Mucosa of rectum (tissue), 2 donors: ENCODE measurements around the gene LCN10.
"Not testable (repeated sequence)": the region's sequence is repeated elsewhere in the genome, so short reads cannot be mapped to it uniquely, and the experiment has no call there.

Experiments used
- H3K27ac ChIP-seq, 2 donors: one replicate each; pipeline ENCODE4 v1.7.0; 2013; ENCODE audit warnings: inconsistent platforms in 2 of 2, low read depth in 2 of 2, low read length in 2 of 2
- H3K27me3 ChIP-seq, 2 donors: one replicate each; pipeline ENCODE4 v1.7.0; 2013; ENCODE audit warnings: low read length in 2 of 2; ENCODE audit not compliant: control insufficient read depth in 2 of 2, insufficient read depth in 2 of 2
- H3K36me3 ChIP-seq, 2 donors: one replicate each; pipeline ENCODE4 v1.7.0; 2013; ENCODE audit warnings: low read length in 2 of 2; ENCODE audit not compliant: control insufficient read depth in 2 of 2, insufficient read depth in 2 of 2
- H3K4me1 ChIP-seq, 2 donors: one replicate each; pipeline ENCODE4 v1.7.0; 2013; ENCODE audit warnings: low read length in 2 of 2, mild to moderate bottlenecking in 1 of 2; ENCODE audit not compliant: control insufficient read depth in 2 of 2, insufficient read depth in 2 of 2
- H3K4me3 ChIP-seq, 2 donors: one replicate each; pipeline ENCODE4 v1.7.0; 2013; ENCODE audit warnings: low read length in 2 of 2
- H3K9ac ChIP-seq, 2 donors: one replicate each; pipeline ENCODE4 v1.7.0; 2013; ENCODE audit warnings: low read length in 2 of 2, low read depth in 1 of 2, mild to moderate bottlenecking in 1 of 2
- H3K9me3 ChIP-seq, 2 donors: one replicate each; pipeline ENCODE4 v1.7.0; 2013; ENCODE audit warnings: low read length in 2 of 2; ENCODE audit not compliant: control insufficient read depth in 2 of 2
- donor health status: healthy.
- donor health status: Normal muscosa, but diverticular disease.

LCN10 gene

DNA sequence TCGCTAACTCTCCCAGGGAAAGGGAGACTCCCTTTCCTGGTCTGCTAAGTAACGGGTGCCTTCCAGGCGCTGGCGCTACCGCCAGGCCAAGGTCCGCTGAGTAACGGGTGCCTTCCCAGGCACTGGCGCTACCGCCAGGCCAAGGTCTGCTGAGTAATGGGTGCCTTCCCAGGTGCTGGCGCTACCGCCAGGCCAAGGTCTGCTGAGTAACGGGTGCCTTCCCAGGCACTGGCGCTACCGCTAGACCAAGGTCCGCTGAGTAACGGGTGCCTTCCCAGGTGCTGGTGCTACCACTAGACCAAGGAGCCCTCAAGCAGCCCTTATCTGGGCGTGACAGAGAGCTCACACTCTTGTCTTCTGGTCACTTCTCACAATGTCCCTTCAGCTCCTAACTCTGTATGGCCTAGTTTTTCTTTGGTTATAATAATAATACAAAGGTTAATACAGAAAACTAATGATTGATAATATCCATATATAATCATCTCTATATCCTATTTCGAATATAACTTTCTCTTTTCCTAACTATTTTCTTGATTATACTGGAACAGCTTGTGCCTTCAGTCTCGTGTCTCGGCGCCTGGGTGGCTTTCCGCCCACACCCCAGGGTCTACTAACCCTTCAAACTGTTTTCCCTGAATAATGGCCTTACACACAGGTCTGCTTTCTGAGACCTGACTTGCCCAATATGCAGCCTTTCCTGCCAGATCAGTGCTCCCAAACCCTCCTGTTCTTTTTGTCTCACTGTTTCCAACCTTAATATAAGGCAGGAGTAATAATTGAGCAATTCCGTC, 43.0 kb upstream of the LCN10 start:
- H3K27me3 ChIP-seq, H3K27ac ChIP-seq, H3K36me3 ChIP-seq, H3K9ac ChIP-seq, H3K4me3 ChIP-seq, H3K9me3 ChIP-seq: not testable (repeated sequence)
- H3K4me1 ChIP-seq = peaks cover 23 to 36% of the 10 kb centered on the region in 2 donors

DNA sequence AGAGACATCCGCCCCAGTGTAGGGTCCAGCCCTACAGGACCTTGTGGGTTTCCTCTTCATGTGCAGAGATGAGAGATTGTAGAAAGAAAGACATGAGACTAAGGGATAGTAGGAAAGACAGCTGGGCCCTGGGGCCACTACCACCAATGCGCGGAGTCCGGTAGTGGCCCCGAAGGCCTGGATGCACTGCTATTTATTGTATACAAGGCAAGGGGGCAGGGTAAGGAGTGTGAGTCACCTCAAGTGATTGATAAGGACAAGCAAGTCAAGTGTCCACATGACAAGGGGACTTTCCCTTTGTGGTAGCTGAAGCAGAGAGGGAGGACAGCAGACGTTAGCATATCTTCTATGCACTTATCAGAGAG, 42.2 kb upstream of the LCN10 start:
- no peak overlapping the region for H3K4me3 ChIP-seq
- H3K36me3 ChIP-seq = no peaks in the 10 kb centered on the region
- no peak overlapping the region for H3K27ac ChIP-seq
- peaks cover 0 to 3% of the 10 kb centered on the region in 2 donors for H3K27me3 ChIP-seq
- H3K9me3 ChIP-seq = no peaks in the 10 kb centered on the region
- peaks cover 17 to 37% of the 10 kb centered on the region in 2 donors for H3K4me1 ChIP-seq
- no peak overlapping the region for H3K9ac ChIP-seq

DNA sequence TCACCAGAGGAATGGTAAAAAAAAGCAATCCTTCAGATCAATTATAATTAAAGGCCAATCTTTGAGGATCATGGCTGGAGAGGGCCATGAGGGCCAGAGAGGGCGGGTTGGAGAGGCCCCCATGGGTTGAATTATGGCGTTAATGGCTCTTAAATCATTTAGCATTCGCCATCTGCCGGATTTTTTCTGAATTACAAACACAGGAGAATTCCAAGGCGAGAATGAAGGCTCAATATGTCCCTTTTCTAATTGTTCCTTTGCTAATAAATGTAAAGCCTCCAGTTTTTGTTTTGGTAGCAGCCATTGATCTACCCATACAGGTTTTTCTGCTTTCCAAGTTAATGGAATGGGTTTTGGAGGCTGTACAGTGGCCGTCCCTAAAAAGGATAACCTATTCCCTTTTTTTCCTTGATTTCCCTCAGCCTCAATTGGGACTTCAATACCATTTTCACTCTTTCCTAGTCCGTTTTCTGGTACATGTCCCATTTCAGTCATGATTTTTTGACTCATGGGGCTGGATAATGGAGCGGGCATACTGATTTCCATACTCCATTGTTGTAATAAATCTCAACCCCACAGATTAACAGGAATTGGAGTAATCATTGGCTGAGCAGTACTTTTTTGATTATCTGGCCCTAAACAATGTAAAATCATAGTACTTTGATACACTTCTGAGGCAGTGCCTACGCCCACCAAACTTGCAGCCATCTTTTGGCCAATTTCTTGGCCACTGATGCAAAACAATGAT, 41.7 kb upstream of the LCN10 start:
- Histone ChIP-seq H3K36me3 (no peaks in the 10 kb centered on the region), H3K4me3 (no peak overlapping the region), H3K9ac (no peak overlapping the region), H3K27me3 (peaks cover 0 to 3% of the 10 kb centered on the region in 2 donors), H3K4me1 (peaks cover 11 to 34% of the 10 kb centered on the region in 2 donors), H3K27ac (no peak overlapping the region), H3K9me3 (no peaks in the 10 kb centered on the region)

DNA sequence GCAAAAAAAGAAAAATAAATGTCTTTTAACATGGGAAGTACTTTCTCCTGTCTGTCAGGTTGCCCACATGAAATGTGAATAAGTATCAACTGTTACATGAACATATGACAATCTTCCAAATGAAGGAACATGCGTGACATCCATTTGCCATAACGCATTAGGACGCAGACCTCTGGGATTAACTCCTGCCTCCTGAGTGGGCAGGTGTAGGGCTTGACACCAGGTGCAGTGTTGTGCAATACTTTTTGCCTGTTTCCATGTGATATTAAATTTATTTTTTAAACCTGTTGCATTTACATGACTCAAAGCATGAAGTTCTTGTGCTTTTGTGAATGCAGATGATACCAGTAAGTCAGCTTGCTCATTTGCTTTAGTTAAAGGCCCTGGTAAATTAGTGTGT, 39.7 kb upstream of the LCN10 start:
- Histone ChIP-seq H3K27ac (no peak overlapping the region), H3K9ac (no peak overlapping the region), H3K9me3 (no peaks in the 10 kb centered on the region), H3K36me3 (no peaks in the 10 kb centered on the region), H3K4me1 (peaks cover 8 to 33% of the 10 kb centered on the region in 2 donors), H3K27me3 (peaks cover 0 to 3% of the 10 kb centered on the region in 2 donors), H3K4me3 (no peak overlapping the region)

DNA sequence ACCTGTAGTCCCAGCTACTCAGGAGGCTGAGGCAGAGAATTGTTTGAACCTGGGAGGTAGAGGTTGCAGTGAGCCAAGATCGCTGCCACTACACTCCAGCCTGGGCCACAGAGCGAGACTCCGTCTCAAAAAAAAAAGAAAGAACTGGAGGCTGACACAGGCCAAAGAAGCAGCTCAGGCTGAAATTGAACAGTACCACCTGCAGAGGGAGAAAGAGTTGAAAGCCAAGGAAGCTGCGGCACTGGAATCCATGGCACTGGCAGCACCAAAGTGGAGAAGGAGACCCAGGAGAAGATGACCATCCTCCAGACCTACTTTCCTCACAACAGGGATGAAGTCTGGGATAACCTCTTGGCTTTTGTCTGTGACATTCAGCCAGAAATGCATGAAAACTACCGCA, 37.1 kb upstream of the LCN10 start:
- H3K9me3 ChIP-seq = no peaks in the 10 kb centered on the region
- peaks cover 0 to 2% of the 10 kb centered on the region in 2 donors for H3K27me3 ChIP-seq
- no peaks in the 10 kb centered on the region for H3K36me3 ChIP-seq
- H3K27ac ChIP-seq = no peak overlapping the region
- H3K4me3 ChIP-seq = no peak overlapping the region
- H3K4me1 ChIP-seq = peaks cover 12 to 35% of the 10 kb centered on the region in 2 donors
- H3K9ac ChIP-seq = no peak overlapping the region

DNA sequence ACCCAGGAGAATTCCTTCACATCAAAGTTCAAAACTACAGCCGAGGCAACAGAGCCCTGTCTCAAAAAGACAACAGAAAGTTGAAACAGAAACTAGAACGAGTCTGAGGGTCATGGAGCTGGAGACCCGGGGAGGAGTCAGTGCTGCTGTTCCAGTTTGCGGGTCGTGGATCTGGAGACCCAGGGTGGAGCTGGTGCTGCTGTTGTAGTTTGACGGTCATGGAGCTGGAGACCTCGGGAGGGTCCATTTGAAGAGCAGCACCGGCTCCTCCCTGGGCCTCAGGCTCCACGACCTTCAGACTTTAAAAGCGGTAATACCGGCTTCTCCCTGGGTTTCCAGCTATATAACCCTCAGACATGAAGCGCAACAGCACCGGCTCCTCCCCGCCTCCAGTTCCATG, 34.6 kb upstream of the LCN10 start:
- Histone ChIP-seq H3K9ac (peak overlapping the region in 1 of 2 donors; percentile 49), H3K27me3 (no peaks in the 10 kb centered on the region), H3K27ac (peak overlapping the region; percentile 52 to 75), H3K36me3 (no peaks in the 10 kb centered on the region), H3K4me3 (peak overlapping the region in 1 of 2 donors; percentile 40), H3K9me3 (peaks cover 3% of the 10 kb centered on the region in 2 donors), H3K4me1 (peaks cover 12 to 35% of the 10 kb centered on the region in 2 donors)

DNA sequence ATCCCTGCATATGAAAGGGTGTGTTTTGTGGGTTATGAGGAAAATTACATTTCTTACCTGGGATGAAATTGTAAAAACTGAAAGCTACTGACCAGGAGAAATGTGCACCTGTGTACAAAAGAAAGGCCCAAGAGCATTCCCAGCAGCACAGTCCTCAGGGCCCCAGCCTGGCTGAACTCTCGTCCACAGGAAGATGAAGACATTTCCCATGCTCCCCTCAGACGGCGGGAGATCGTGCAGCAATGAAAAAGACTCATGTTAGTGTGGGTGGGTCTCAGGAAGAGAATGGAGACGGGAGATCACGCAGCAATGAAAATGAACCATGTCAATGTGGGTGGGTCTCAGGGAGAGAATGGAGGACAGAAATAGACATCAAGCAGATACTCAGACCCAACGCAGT, 34.2 kb upstream of the LCN10 start:
- Histone ChIP-seq H3K4me1 (peaks cover 12 to 34% of the 10 kb centered on the region in 2 donors), H3K27ac (peak overlapping the region; percentile 45 to 75), H3K36me3 (no peaks in the 10 kb centered on the region), H3K9ac (peak overlapping the region in 1 of 2 donors; percentile 49), H3K4me3 (peak overlapping the region in 1 of 2 donors; percentile 40), H3K27me3 (no peaks in the 10 kb centered on the region), H3K9me3 (peaks cover 3% of the 10 kb centered on the region in 2 donors)

DNA sequence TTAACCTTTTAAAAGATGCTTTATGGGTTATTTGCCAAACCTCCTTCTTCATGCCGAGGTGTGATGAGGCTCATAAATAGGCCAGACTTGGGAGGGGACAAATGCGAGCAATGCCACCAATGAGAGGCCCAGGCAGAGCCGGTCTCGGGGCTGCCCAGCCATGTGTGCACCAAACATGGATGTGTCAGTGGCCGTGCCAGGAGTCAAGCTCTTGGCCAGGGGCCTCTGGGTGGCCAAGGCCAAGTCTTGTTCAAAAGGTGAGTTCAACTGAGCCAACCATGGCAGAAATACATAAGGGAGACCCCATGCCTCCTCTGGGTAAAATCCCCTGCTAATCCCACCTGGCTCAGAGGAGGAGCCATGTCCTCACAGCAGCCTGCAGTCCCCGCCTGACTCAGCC, 32.5 kb upstream of the LCN10 start:
- H3K4me1 ChIP-seq = peaks cover 12 to 23% of the 10 kb centered on the region in 2 donors
- H3K36me3 ChIP-seq = no peaks in the 10 kb centered on the region
- peaks cover 3% of the 10 kb centered on the region in 2 donors for H3K9me3 ChIP-seq
- no peak overlapping the region for H3K27ac ChIP-seq
- no peak overlapping the region for H3K4me3 ChIP-seq
- H3K9ac ChIP-seq = no peak overlapping the region
- no peaks in the 10 kb centered on the region for H3K27me3 ChIP-seq

DNA sequence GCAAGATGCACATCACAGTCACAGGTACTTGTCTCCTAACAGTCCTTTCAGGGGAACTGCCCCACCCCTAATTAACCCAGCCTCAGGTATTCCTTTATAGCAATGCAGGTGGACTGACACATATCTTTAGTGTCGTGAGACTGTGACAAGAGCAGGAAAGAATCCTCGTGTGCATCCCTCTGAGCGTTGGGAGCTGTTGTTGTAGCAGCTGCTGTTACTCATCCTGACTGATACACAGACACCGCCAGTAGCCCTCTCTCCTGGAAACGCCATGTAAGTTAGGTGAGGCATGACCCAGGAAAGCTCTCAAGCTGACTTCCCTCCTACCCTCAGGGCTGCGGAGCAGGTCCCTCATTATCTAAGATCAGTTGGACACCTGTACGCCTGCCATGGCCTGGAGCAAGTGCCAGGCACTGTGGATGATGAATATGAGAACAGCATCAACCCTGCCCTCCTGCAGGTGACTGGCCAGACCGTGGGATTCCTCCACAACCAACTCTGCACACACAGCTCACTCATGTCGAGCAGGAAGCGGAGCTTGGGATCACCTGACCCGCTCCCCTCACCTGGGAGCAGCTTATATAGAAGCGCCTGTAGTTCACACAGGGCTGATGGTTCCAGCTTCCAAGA, 31.8 kb upstream of the LCN10 start:
- Histone ChIP-seq H3K9me3 (peaks cover 3% of the 10 kb centered on the region in 2 donors), H3K27ac (no peak overlapping the region), H3K4me1 (peaks cover 12 to 21% of the 10 kb centered on the region in 2 donors), H3K27me3 (no peaks in the 10 kb centered on the region), H3K36me3 (no peaks in the 10 kb centered on the region), H3K4me3 (no peak overlapping the region), H3K9ac (no peak overlapping the region)
